NCI-H146 treated with DMSO at 0.1 percent for 48 hours (cell line): ENCODE data around the gene PRDX5.

Source experiments
- DNase-seq: peaks from one replicate; lab custom pipeline; 2025; ENCODE audit not compliant: unreplicated experiment; lab: John Stamatoyannopoulos, UW

PRDX5 gene

DNA sequence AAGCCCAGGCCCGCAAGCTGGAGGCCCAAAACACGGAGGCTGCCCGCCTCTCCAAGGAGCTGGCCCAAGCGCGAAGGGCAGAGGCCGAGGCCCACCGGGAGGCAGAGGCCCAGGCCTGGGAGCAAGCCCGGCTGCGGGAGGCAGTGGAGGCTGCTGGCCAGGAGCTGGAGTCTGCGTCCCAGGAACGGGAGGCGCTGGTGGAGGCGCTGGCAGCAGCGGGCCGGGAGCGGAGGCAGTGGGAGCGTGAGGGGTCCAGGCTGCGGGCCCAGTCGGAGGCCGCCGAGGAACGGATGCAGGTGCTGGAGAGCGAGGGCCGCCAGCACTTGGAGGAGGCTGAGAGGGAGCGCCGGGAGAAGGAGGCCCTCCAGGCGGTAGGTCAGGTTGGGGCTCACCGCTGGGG lies 26.9 kb downstream of the PRDX5 start:
- no peak for DNase-seq

DNA sequence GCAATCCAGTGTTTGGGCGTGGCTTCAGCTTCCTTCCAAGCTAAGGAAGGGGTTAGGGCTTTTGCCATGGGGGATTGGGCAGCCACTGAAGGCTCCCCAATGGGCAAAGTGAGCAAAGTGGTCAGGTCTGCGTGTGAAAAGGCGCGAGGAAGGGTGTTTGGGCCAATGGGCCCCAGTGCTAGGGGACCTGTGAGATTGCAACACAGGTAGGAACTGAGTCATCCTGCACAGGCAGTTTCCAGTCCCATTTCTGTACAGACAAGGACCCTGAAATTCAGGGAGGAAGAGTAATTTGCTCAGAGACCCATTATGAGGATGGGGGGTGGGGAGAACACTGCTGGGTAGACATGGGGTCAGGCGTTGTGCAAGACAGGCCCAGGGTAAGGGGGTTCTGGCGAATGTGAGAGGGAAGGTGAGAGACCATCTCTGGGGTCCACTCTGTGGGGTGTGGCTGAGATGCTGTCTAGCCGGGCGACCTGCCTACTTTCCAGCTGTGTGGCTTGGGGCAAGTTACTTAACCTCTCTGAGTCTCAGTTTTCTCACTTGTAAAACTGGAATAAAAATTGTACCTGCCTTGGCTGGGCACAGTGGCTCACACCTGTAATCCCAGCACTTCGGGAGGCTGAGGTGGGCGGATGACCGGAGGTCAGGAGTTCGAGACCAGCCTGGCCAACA lies 29.4 kb downstream of the PRDX5 start:
- no peak for DNase-seq

DNA sequence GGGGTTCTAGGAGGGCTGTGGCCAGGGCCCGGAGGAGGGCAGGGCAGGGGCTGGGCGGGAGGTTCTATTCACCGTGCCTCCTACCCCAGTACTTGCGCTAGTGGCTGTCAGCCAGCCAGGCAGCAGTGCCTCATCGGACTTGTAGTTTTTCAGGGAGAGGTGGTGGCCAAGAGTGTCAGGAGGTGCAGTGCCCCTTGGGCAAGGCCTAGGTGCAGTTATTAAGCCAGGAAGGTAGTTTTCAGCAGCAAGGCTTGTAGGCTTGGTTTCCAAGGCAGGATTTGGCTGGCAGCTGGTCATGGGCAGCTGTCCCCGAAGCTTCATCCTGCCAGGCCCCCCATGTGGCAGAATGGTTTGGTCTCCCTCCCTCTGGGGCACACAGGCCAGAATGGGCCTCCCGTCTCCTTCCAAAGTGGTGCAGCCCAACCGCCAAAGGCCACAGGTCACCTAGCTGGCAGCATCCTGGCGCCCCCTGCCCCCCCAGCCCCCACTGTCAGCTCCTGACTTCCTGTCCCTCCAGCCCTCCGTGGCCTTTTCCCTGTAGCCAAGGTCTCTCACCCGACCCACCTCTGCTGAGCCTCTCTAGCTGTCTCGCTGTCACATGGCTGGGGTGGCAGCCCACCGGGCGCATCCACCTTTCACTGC lies 30.6 kb downstream of the PRDX5 start:
- no peak for DNase-seq

DNA sequence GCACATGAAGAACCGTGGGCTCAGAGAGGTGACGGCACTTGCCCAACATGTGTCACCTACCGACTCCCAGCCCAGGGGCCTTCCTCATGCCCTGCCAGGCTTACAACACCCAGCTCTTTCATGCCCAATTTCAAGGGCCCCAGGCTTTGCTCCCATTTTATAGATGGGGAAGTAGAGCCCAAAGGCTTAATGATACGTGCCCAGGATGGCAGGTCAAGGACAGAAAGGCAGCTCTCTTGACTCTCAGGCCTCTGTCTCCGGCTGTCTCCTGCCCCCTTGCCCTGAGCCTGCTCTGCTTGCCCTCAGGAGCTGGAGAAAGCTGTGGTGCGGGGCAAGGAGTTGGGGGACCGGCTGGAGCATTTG lies 31.1 kb downstream of the PRDX5 start:
- DNase-seq, result no peak

DNA sequence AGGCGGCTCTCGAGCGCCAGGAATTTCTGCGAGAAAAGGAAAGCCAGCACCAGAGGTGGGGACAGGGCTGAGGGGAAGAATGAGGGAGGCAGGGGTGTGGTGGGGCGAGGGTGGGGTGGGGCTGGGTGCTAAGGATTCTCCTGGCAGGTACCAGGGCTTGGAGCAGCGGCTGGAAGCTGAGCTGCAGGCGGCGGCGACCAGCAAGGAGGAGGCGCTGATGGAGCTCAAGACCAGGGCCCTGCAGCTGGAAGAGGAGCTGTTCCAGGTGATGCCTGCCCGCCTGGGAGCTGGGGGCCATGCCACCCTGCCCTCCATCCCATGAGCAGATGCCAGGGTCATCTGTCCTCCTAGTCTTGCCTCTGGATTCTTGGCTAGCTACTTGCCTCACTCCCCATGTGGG lies 31.5 kb downstream of the PRDX5 start:
- DNase-seq, result no peak

DNA sequence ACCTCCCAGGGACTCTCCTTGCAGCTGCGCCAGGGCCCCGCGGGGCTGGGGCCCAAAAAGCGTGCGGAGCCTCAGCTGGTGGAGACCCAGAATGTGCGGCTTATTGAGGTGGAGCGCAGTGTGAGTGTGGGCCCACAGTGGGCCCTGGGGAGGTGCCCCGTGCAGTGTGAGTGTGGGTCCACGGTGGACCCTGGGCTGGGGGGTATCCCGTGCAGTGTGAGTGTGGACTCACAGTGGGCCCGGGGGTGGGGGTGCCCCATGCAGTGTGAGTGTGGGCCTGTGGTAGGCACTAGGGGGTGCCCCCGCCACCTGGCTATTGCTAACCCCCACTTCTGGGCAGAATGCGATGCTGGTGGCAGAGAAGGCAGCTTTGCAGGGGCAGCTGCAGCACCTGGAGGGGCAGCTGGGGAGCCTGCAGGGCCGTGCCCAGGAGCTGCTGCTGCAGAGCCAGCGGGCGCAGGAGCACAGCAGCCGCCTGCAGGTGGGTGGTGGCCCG lies 33.3 kb downstream of the PRDX5 start:
- DNase-seq, result no peak

DNA sequence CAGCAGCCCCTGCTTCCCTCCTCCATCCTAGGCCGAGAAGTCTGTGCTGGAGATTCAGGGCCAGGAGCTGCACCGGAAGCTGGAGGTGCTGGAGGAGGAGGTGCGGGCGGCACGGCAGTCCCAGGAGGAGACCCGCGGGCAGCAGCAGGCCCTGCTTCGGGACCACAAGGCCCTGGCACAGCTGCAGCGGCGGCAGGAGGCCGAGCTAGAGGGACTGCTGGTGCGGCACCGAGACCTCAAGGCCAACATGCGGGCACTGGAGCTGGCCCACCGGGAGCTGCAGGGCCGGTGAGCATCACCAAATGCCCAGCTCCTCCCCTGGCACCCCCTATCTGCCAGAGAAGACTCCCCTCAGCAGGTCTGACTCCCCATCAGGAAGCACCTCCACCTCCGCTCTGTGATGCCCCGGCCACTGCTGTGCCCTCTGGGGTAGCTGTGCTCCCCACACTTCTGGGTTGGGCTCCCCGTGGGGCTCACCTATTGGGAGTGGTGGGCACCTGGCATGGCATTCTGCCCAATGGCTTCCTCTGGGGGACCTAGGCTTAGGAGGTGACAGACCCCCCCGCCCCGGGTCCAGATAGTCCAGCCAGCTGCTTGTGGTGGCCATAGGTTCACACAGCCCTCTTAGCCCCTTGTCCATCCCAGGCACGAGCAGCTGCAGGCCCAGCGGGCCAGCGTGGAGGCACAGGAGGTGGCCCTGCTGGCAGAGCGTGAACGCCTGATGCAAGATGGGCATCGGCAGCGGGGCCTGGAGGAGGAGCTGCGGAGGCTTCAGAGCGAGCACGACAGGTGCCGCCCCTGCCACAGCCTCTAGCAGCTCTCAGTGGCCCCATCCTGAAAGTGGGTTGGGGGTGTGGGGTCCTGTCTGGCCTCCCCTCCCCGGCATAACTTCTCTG lies 34.4 kb downstream of the PRDX5 start:
- DNase-seq, result peak; percentile 47

DNA sequence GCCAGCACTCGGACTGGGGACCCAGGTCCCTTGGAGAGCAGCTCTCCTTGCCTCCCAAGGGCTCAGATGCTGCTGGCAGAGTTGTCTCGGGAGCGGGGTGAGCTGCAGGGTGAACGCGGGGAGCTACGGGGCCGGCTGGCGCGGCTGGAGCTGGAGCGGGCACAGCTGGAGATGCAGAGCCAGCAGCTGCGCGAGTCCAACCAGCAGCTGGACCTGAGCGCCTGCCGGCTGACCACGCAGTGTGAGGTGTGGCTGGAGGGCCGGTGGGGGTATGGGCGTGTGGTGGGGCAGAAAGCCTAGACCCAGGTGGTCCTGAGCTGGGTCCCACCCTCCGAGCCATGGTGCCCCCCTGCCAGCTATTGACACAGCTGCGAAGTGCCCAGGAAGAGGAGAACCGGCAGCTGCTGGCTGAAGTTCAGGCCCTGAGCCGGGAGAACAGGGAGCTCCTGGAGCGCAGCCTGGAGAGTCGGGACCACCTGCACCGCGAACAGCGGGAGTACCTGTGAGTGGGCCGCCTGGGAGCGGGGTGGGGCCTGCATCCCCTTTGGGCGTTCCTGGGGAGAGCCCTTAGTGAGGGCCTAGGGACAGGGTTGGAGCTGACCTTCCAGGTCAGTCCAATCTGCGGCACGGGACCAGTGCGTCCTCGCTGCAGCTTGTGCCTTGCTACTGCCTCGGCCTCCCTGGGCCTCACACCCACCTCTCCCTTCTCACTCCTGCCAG lies 35.2 kb downstream of the PRDX5 start:
- peak; percentile 82 for DNase-seq

DNA sequence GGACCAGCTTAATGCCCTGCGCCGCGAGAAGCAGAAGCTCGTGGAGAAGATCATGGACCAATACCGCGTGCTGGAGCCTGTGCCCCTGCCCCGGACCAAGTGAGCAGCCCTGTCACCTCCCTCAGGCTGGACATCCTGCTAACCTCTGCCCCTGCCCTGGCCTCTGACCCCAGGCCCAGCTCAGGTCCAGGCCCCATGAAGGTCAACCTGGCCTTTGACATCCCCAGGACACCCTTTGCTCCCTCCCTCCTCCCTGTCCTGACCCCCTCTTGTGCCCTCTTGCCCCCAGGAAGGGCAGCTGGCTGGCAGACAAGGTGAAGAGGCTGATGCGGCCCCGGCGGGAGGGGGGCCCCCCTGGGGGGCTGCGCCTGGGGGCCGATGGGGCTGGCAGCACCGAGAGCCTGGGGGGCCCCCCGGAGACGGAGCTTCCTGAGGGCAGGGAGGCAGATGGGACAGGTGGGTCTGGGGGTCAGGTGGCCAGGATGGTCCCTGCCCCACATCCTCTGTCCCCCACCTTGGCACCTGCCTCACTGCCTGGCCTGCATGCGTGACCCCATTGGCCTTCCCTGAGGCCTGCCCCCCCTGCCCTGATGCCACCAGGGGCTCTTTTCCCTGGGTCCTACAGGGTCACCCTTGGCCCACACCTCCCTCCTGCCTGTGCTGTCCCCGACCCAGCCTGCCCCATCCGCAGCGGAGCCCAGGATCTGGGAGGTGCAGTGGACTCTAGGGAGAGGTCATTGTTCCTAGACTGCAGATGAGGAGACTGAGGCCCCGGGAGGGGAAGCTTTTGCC lies 36.0 kb downstream of the PRDX5 start:
- no peak for DNase-seq

DNA sequence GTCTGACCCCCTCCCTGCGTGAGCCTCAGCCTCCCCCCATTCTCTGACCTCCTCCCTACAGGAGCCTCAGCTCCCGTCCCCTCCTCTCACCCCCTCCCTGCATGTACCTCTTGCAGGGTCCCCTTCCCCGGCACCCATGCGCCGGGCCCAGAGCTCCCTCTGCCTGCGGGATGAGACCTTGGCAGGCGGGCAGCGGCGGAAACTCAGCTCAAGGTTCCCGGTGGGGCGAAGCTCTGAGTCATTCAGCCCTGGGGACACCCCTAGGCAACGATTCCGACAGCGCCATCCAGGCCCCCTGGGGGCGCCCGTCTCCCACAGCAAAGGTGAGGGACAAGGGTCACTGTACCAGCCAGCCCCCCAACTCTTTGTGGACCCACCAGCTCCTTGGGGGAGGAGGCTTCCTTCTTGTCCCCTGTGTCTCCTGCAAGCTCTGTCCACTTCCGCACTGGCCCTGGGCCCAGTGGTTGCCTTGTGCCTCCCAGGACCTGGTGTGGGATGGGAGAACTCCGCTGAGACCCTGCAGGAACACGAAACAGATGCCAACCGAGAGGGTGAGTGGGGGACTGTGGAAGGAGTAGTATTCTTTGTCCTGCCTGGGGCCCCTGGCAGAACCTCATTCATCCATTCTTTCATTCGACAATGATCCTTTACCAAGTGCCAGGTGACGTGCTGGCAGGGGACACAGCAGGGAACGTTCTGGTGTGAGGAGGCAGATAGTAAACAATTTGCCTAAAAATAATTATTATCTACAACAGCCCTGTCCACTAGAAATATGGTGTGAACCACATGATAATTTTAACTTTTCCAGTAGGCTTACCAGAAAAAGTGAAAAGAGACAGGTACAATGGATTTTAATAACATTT lies 37.4 kb downstream of the PRDX5 start:
- peak; percentile 24 for DNase-seq

DNA sequence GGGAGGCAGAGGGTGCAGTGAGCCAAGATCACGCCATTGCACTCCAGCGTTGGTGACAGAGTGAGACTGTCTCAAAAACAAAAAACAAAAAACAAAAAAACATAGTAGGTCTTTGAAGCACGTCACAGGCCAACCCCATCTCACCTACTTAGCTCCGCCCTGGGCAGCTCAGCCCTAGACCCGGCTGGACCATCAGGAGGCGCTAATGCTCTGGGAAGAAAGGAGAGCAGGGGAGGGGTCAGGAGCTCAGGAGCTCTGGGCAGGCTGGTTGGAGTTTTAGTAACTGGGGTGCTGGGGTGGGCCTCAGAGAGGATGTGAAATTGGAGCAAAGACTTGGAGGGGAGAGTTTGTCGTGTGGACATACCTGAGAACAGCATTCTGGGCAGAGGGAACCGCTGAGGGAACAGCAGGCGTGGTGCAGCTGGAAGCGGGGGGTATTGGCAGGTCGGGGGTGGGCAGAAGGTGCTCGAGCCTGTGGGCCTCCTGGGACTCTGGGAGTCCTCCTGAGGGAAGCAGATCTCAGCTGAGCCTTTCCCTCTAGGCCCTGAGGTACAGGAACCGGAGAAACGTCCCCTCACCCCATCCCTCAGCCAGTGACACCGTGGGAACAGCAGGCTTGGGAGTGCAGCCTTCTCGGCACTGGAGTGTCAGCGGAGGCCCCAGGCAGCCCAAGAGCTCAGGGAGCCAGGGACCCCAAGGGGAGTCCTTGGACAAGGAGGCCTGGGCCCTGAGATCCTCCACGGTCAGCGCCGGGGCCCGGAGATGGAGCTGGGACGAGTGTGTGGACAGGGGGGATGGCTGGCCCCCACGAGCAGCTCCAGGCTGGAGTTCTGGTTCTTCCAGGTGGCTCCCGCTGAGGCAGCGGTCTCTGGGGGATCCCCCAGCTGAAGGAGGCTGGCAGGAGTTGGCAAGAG lies 38.8 kb downstream of the PRDX5 start:
- no peak for DNase-seq

DNA sequence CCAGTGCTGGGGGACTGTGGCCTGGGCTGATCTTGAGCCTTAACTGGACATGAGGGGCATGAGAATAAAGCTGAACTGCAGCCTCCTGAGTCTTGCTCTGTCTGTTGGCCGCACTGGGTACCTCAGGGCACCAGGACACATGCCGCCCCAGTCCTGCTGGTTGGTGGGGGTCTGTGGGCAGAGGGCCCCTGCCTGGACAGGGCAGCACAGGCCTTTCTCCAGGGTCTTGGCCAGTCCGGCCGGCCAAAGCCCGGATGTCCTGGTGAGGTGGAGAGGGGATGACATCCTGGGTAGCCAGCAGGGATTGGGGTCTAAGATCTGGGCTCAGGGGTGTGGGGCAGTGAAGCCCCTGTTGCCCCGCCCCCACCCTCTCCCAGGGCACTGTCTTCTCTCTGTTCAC lies 39.5 kb downstream of the PRDX5 start:
- no peak for DNase-seq

DNA sequence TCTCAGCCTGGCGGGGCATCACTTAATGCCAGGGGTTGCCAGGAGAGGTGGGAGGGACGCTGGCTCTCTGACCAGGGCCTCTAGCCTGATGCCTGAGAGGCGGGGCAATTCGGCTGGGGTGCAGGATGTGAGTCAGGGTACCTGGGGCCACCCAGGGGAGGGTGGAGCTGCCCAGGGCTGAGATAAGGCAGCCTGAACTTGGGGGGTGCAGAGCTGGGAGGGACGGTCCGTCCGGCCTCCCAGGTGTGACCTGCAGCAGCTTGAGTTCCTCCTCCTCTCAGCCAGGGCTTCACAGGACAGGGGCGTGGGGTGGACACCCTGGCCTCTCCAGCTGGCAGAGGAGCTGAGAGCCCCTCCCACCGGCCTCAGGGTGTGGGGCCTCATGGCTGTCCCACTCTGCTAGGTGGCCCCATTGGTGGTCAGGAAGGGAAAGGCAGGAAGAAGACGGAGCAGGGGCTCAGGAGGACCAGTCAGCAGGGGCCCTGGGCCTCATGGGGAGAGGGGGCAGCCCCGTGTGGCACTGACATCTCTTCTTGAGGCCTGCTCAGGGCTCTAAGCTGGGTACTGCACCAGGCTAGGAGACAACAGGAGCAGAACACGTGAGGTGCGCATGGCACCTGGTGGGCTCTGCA lies 40.1 kb downstream of the PRDX5 start:
- DNase-seq, result no peak

DNA sequence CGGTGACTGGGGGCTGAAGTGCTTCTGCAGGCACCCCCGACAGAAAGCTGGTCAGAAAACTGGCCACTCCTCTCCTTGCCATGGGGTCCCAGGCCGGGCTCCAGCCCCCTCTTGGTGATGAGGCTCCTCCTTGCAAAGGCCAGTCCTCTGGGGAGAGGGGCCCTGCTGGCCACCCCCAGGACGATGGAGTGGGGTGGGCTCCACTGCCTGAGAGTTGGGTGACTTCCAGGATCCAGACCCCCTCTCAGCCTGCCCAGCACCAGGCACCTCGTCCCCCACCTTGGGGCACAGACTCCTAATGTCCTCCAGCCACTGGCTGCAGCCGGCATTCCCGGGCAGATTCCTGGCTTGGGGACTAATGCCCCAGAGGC lies 40.6 kb downstream of the PRDX5 start:
- no peak for DNase-seq

DNA sequence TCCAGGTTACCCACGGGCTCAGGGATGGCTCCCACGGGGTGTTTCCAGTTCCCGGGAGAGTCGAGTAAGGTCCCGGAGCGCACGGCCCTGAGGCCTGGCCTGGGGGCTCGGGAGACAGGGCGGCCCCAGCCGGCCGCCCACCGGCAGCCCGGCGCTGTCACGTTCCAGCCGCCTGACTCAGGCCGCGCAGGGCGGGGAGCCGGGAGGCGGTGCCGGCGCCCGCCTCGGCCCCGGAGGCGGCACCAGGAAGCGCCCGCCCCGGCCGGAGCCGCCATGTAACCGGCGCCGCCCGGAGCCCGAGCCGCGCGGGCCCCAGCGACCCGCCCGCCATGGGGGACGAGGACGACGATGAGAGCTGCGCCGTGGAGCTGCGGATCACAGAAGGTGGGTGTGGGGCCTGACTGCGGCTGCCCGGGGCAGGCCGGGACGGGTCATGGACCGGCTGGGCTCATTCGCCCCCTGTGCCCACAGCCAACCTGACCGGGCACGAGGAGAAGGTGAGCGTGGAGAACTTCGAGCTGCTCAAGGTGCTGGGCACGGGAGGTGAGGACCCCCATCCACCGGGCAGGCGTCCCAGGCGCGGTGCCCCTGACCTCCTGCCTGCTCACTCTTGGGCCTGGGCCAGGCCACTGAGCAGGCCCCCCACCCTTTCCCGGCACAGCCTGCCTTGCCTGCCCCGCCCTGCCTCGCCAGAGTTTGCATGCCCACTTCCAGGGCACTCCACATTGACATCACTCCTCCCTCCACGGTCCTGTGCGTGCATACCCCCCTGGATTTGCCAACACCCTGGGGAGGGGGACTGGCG lies 41.2 kb downstream of the PRDX5 start, which contains the start of gene RPS6KA4:
TSS of gene RPS6KA4 (plus strand) at position 256 of the 805 bp plus-strand sequence. CDS start at position 330, 74 bp downstream.
- DNase-seq, result peak; percentile 10

DNA sequence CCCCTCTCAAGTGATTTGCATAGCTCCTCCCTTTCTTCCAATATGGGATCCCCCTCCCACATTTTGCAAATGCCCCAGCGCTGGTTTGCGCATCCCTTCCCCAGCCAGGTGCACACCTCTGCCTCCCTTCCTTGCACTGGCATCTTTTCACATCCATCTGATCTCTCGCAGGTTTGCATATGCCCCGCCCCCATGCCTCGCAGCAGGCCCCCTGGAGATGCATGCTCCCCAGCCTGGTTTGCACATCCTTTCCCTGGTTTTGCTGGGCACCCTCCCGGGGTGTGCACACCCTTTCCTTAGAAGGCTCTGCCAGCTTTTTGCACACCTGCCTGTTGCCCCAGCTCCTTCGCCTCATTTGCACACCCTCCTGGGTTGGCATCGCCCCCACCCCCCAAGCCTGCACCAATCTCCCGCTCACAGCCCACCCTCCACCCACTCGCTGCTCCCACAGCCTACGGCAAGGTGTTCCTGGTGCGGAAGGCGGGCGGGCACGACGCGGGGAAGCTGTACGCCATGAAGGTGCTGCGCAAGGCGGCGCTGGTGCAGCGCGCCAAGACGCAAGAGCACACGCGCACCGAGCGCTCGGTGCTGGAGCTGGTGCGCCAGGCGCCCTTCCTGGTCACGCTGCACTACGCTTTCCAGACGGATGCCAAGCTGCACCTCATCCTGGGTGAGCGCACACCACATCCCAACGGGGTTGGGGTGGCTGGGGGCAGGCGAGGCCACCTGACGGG lies 42.0 kb downstream of the PRDX5 start:
- DNase-seq, result no peak
